Adrenal gland (tissue), 5 donors: ENCODE data around the gene GMPR2.

Experiments used
- POLR2A ChIP-seq, 2 donors: fragments of 450-650 bp; IDR thresholded peaks; one replicate each; pipeline ENCODE4 v1.6.1; 2017; ENCODE audit warnings: antibody characterized with exemption in 2 of 2, mild to moderate bottlenecking in 2 of 2, moderate library complexity in 1 of 2
- TF ChIP-seq, protein P1 (sequence below), 6 experiments: fragments of 450-650 bp in 4 of 6; fragments of 200-600 bp in 2 of 6; sonication (generic) in 1 of 6; IDR thresholded peaks; 1 replicate in 5 of 6; 2 replicates in 1 of 6; pipeline versions ENCODE4 v1.5.1 to v1.8.0; 2016 to 2021; ENCODE audit warnings: antibody characterized with exemption in 6 of 6, mild to moderate bottlenecking in 2 of 6, moderate library complexity in 1 of 6
- donor health status: DM: no; HTN: no; CAD: no.

DNA sequence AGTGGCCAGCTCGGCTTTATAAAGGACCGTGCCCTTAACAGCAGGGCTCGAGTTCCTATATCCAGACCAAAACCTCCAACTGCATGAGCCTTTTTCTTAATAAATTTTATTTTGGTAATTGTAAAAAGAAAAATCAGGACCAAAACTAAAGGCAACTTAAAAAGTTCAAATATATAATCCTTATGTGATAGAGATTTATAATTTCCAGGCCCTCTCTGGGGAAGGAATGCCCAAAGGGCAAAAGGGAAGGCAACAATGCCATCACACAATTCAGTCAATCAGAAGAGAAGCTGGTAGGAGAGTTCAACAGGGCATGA is 43.7 kb upstream of the GMPR2 start:
- TF ChIP-seq, protein P1, sequence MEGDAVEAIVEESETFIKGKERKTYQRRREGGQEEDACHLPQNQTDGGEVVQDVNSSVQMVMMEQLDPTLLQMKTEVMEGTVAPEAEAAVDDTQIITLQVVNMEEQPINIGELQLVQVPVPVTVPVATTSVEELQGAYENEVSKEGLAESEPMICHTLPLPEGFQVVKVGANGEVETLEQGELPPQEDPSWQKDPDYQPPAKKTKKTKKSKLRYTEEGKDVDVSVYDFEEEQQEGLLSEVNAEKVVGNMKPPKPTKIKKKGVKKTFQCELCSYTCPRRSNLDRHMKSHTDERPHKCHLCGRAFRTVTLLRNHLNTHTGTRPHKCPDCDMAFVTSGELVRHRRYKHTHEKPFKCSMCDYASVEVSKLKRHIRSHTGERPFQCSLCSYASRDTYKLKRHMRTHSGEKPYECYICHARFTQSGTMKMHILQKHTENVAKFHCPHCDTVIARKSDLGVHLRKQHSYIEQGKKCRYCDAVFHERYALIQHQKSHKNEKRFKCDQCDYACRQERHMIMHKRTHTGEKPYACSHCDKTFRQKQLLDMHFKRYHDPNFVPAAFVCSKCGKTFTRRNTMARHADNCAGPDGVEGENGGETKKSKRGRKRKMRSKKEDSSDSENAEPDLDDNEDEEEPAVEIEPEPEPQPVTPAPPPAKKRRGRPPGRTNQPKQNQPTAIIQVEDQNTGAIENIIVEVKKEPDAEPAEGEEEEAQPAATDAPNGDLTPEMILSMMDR (IDR thresholded peaks at IDR 0.05), result no peak
- no peak for TF ChIP-seq POLR2A (IDR thresholded peaks at IDR 0.05)
